Midbrain (tissue), 1 donor: ENCODE data around the gene WWOX.

Experiments used
- DNase-seq: peaks from one replicate; lab custom pipeline; 2025; lab: John Stamatoyannopoulos, UW

WWOX gene

GRCh38 chr16:78862022-78862421 lies 762.6 kb downstream of the WWOX start:
- DNase-seq: no peak

GRCh38 chr16:78866521-78866920 lies 767.1 kb downstream of the WWOX start:
- DNase-seq: peak; percentile 37

- DNase-seq: no peak
Observed at GRCh38 chr16:78869492-78869891, 770.0 kb downstream of the WWOX start.

- DNase-seq: no peak
Observed at GRCh38 chr16:78871241-78871640, 771.8 kb downstream of the WWOX start.

- DNase-seq: no peak
Observed at GRCh38 chr16:78876671-78877070, 777.2 kb downstream of the WWOX start.

- no peak for DNase-seq
Observed at GRCh38 chr16:78877114-78877655, 777.7 kb downstream of the WWOX start.

- no peak for DNase-seq
Observed at GRCh38 chr16:78878570-78878969, 779.1 kb downstream of the WWOX start.

- DNase-seq: no peak
Observed at GRCh38 chr16:78879011-78879410, 779.6 kb downstream of the WWOX start.

GRCh38 chr16:78882150-78882549 lies 782.7 kb downstream of the WWOX start:
- DNase-seq: no peak

GRCh38 chr16:78882751-78883150 lies 783.3 kb downstream of the WWOX start:
- no peak for DNase-seq

- no peak for DNase-seq
Observed at GRCh38 chr16:78884204-78884603, 784.8 kb downstream of the WWOX start.

GRCh38 chr16:78889346-78889745 lies 789.9 kb downstream of the WWOX start:
- DNase-seq: no peak

GRCh38 chr16:78890373-78890895 lies 791.0 kb downstream of the WWOX start:
- no peak for DNase-seq

GRCh38 chr16:78892951-78893733 lies 793.7 kb downstream of the WWOX start:
- no peak for DNase-seq

- no peak for DNase-seq
Observed at GRCh38 chr16:78894886-78895285, 795.4 kb downstream of the WWOX start.

- no peak for DNase-seq
Observed at GRCh38 chr16:78895681-78896080, 796.2 kb downstream of the WWOX start.

- no peak for DNase-seq
Observed at GRCh38 chr16:78896280-78896679, 796.8 kb downstream of the WWOX start.

GRCh38 chr16:78897299-78897698 lies 797.8 kb downstream of the WWOX start:
- no peak for DNase-seq

- no peak for DNase-seq
Observed at GRCh38 chr16:78900044-78900811, 800.8 kb downstream of the WWOX start.

GRCh38 chr16:78900966-78901365 lies 801.5 kb downstream of the WWOX start:
- DNase-seq: no peak

GRCh38 chr16:78902321-78902720 lies 802.9 kb downstream of the WWOX start:
- DNase-seq: no peak

GRCh38 chr16:78903237-78903636 lies 803.8 kb downstream of the WWOX start:
- DNase-seq: no peak

- no peak for DNase-seq
Observed at GRCh38 chr16:78903843-78904242, 804.4 kb downstream of the WWOX start.
